NCI-H446 treated with DMSO at 0.1 percent for 48 hours (cell line): ENCODE measurements around the gene RFC1.
"Not testable (repeated sequence)": the region's sequence is repeated elsewhere in the genome, so short reads cannot be mapped to it uniquely, and the experiment has no call there.

ENCODE experiments used
- DNase-seq: peaks from one replicate; lab custom pipeline; 2025; lab: John Stamatoyannopoulos, UW

Gene RFC1, protein sequence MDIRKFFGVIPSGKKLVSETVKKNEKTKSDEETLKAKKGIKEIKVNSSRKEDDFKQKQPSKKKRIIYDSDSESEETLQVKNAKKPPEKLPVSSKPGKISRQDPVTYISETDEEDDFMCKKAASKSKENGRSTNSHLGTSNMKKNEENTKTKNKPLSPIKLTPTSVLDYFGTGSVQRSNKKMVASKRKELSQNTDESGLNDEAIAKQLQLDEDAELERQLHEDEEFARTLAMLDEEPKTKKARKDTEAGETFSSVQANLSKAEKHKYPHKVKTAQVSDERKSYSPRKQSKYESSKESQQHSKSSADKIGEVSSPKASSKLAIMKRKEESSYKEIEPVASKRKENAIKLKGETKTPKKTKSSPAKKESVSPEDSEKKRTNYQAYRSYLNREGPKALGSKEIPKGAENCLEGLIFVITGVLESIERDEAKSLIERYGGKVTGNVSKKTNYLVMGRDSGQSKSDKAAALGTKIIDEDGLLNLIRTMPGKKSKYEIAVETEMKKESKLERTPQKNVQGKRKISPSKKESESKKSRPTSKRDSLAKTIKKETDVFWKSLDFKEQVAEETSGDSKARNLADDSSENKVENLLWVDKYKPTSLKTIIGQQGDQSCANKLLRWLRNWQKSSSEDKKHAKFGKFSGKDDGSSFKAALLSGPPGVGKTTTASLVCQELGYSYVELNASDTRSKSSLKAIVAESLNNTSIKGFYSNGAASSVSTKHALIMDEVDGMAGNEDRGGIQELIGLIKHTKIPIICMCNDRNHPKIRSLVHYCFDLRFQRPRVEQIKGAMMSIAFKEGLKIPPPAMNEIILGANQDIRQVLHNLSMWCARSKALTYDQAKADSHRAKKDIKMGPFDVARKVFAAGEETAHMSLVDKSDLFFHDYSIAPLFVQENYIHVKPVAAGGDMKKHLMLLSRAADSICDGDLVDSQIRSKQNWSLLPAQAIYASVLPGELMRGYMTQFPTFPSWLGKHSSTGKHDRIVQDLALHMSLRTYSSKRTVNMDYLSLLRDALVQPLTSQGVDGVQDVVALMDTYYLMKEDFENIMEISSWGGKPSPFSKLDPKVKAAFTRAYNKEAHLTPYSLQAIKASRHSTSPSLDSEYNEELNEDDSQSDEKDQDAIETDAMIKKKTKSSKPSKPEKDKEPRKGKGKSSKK

GRCh38 chr4:39365830-39366771 is at the start of gene RFC1:
Gene RFC1 (minus strand): TSS chr4:39366362. CDS start chr4:39366241, 121 bp downstream.
- peak; percentile 67 for DNase-seq

DNA sequence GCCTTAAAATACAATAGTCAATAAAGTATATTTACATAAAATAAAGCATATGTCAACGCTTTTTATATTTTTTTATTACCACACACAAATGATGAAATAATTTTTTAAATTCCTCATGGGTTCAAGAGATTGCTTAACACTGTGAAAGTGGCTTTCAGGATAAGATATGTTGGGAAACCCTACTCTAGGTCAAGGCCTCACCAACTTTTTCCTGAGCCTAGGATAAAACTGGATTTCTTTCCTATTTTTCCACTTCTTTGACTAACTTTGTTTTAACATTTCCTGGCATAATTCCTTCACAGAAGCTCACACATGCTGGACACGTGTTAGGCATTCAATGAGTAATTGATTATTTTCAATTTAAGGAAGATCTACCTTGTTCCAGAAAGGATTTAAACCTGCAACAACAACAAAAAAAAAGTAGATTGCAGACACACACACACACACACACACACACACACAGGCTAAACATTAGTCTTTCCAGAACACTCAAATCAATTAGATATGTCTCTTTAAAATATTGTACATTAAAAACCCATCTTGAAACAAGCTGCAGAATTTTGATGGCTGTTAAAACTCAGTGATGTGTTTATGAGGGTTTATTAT is 49.6 kb upstream of the RFC1 start:
- DNase-seq, result no peak

DNA sequence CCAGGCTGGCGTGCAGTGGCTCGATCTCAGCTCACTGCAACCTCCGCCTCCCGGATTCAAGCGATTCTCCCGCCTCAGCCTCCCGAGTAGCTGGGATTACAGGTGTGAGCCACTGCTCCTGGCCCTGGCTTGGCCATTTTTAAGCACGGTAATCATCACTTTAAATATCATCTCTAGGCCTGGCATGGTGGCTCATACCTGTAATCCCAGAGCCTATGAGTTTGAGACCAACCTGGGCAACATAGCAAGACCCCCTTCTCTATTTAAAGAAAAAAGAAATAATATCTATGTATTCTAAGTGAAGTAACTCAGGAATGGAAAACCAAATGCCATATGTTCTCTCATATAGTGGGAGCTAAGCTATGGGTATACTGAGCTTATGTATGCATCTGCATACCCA is 45.4 kb upstream of the RFC1 start:
- not testable (repeated sequence) for DNase-seq

DNA sequence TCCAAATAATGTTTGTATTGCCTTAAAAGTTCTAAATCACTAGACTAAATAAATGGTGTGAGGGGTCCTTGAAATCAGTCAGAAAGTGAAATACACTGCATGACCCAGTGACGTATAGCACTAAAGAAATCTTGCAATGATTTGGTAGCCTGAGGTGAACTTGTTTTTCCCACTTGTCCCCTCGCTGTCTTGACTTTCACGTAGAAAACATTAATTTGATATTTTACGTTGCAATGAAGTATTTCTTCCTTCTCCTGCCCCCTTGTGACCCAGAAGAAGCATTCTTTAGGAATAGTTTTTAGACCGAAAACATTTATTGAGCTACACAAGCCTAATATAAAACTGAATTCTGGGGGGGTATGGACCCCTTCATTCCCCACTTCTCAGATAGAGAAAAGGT is 44.3 kb upstream of the RFC1 start:
- DNase-seq, result no peak

- DNase-seq, result no peak
Measured at GRCh38 chr4:39407584-39407885, 41.4 kb upstream of the RFC1 start.

GRCh38 chr4:39406763-39407583 is 40.8 kb upstream of the RFC1 start, which contains the start of gene KLB:
Gene KLB (plus strand): TSS chr4:39406930. CDS start chr4:39406950, 20 bp downstream.
- no peak for DNase-seq

GRCh38 chr4:39401640-39402039 is 35.5 kb upstream of the RFC1 start:
- not testable (repeated sequence) for DNase-seq

GRCh38 chr4:39394706-39395105 is 28.5 kb upstream of the RFC1 start:
- DNase-seq, result no peak

DNA sequence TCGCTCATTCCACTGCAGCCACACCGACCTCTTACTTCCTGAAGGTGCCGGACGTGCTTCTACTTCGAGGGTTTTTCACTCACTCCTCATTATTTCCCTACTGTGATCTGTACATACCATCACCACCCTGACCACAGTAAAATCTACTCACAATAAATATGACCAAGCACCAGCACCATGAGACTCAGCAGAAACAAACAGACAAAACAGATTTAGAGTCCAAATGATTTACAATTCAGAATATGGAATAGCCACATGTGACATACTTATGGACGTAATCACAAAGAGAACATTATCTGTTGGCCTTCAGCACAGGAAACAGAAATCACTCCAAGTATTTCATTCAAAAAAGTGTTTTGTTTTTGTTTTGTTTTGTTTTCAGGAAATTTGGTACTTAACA is 24.4 kb upstream of the RFC1 start:
- no peak for DNase-seq

DNA sequence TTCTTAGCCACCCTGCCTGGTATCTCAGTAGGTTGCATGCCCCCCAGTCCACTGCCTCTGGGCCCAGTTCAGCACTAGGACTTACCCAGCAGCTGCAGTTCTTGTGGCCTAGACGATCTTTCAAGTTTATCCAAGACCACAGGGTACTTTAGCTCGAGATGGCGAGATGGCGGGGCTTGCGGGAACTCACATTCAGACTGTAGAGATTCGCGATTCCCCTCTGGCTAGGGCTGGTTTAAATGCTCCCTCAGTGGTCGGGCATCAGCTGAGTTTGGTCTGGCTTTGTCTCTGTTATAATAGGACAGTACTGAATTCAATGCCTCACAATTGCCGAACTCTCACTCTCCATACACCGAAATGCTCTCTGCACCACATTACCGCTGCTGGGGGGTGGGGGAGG is 18.4 kb upstream of the RFC1 start:
- DNase-seq, result no peak

GRCh38 chr4:39383690-39384089 is 17.5 kb upstream of the RFC1 start:
- DNase-seq, result no peak

DNA sequence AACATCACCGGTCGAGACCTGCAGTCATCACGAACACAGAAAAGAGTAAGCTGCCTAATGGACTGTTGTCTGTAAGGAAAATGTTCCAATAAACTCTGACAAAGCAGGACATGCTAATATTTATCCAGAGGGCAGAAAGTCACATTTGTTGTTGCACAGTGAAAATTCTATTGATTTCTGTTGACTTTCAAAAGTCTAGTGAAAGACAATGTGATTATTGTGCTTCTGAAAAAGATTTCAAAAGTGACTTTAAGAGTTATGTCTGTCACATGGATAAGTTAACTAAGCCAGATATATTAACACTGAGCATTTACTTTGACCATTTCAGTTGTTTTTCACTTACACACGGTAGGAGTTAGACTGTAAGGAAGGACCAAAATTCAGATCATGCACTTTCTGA is 9.3 kb upstream of the RFC1 start:
- no peak for DNase-seq

GRCh38 chr4:39371209-39371608 is 5.0 kb upstream of the RFC1 start:
- not testable (repeated sequence) for DNase-seq

DNA sequence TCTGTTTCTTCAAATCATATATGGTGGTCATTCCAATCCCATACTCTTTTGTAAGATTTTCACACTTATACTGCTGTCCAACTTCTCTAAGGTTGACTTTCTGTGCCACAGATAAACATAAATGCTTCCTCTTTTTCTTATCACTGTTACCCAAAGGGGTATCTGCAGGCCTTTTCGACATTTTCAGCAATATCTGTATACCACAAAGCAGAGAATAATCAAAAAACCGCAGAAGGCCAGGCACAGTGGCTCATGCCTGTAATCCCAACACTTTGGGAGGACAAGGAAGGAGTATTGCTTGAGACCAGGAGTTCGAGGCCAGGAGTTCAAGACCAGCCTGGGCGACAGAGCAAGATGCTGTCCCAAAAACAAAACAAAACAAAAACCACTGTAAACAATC is 3.1 kb upstream of the RFC1 start:
- DNase-seq, result no peak

DNA sequence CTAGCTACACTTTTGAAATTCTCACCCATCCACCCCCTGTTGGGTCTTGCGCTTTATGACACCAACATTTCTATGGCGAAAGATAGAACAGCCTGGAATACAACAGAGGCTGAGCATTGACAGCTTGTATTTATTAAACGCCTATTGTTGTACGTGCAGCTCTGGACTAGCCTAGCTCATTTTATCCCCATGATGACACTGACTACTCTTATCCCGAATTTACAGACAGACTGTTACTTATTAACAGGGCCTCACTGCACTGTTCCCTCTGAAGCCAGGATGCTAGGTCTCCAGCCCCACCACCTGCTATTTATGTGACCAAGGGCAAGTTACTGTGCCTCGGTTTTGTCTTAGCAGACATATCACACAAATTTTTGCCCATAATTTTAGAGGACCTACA is 1.0 kb upstream of the RFC1 start:
- no peak for DNase-seq

DNA sequence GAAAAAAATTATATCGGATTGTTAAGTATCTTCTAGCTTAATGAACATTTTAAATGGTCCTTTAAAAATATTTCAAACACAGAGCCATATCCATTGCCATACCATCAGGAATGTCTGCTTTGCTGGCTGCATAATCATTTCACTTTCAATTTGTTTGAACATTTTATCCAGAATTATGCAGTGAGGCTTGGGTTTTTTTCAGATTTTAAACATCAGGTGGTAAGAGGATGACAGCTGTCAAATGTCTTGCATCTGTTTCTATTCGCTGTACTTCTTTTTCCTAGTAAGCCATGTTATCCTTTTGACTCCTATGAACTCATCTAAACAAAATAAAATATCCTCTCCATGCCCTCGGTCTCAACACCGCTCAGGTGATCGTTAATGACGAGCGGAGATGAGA is 802 bp downstream of the RFC1 start:
- no peak for DNase-seq

- DNase-seq, result no peak
Measured at GRCh38 chr4:39363773-39364393, 2.3 kb downstream of the RFC1 start.

DNA sequence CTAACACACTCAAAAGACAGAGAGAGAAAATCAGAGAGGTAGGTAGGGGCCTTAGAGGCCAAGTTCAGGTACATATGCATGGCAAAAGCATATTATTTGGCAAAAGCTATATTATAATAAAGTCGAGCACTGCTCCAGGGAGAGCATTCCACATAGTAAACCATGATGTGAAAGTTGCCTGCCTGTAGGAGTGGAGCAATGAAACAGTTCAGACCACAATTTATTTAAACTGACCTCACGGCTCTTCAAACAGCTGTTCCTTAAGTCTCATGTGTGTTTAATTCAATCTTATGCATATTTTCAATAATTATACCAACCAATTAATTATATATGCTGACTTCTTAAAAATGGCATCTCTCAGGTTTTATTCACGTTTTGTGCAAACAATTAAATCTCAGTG is 3.3 kb downstream of the RFC1 start:
- no peak for DNase-seq

GRCh38 chr4:39360611-39361010 is 5.6 kb downstream of the RFC1 start:
- not testable (repeated sequence) for DNase-seq

GRCh38 chr4:39357002-39357401 is 9.2 kb downstream of the RFC1 start:
- DNase-seq, result no peak
